Psoas muscle (tissue), 8 donors: ENCODE measurements around the gene ACTR3C. TPM values are rescaled to one million over a fixed set of nuclear protein-coding genes. Genes with fewer than 3 reads are reported as not detected.
"Not testable (repeated sequence)": the region's sequence is repeated elsewhere in the genome, so short reads cannot be mapped to it uniquely, and the experiment has no call there.

Experiments
- ATAC-seq, 4 donors: fragments of 200-7000 bp; cut with Tn5 transposase; one replicate each; pipeline ENCODE4 v1.9.1; 2020; ENCODE audit warnings: moderate library complexity in 3 of 4, mild to moderate bottlenecking in 2 of 4
- DNase-seq, 2 donors: peaks; one replicate each; pipeline ENCODE4 v3.0.0-alpha.2; 2020
- H3K27ac ChIP-seq: fragments of 200-600 bp; one replicate; pipeline ENCODE4 v1.8.0; 2022
- H3K27me3 ChIP-seq, 3 donors: fragments of 200-600 bp in 1 of 3; one replicate each; pipeline versions ENCODE4 v1.6.1 to v1.8.0; 2013 to 2022; ENCODE audit warnings: low read length in 2 of 3, mild to moderate bottlenecking in 2 of 3, moderate library complexity in 1 of 3; ENCODE audit not compliant: insufficient read depth in 3 of 3
- H3K36me3 ChIP-seq, 2 donors: fragments of 200-600 bp in 1 of 2; one replicate each; pipeline versions ENCODE4 v1.6.1 to v1.8.0; 2013 to 2022; ENCODE audit warnings: low read depth in 1 of 2, mild to moderate bottlenecking in 1 of 2, moderate library complexity in 1 of 2; ENCODE audit not compliant: insufficient read depth in 1 of 2
- H3K4me1 ChIP-seq: fragments of 200-600 bp; one replicate; pipeline ENCODE4 v1.8.0; 2022
- H3K4me3 ChIP-seq: fragments of 200-600 bp; one replicate; pipeline ENCODE4 v1.8.0; 2022; ENCODE audit warnings: mild to moderate bottlenecking
- H3K9me3 ChIP-seq: fragments of 200-600 bp; one replicate; pipeline ENCODE4 v1.8.0; 2022
- CTCF ChIP-seq: fragments of 200-600 bp; IDR thresholded peaks from one replicate; pipeline ENCODE4 v1.8.0; 2022; ENCODE audit warnings: antibody characterized with exemption
- WGBS, 3 donors: extraction: QIAGEN DNeasy Blood & Tissue Kit; methylation state at CpG; one replicate each; pipeline versions ENCODE4 v1.1.6 to v1.1.7; 2013; 5-methylcytosine and 5-hydroxymethylcytosine counted together
- intact Hi-C, 2 donors: fragments of 100-400 bp; cut with DNase I; formaldehyde crosslinking; loops; one replicate each; pipeline versions ENCODE4 v1.11.0 to v1.14.2; 2022
- polyA plus RNA-seq, 3 donors: library from polyadenylated mRNA; stranded (reverse); fragments of 200-250 nt; gene quantifications; one replicate each; pipeline ENCODE4 v1.2.3, GENCODE V29; 2013
- total RNA-seq, 4 donors: library from RNA; stranded (reverse); fragmentation: NEBNext Ultra II Directional in 2 of 4; extraction: Animal tissue kit (Norgen Biotek cat#: 25700) in 2 of 4; gene quantifications; one replicate each; pipeline versions ENCODE4 v1.2.1 to v1.2.4, GENCODE V29; 2021 to 2023
- donor health status: healthy with polysubstance abuse.
- donor health status: DM: no; HTN: no; CAD: no; lungs with moderate emphysema.
- donor health status: Bipolar disorder and iron deficiency.
- donor health status: healthy.
- donor health status: DM: yes; HTN: yes; CAD: no.
- donor health status: DM: no; HTN: no; CAD: no.
- donor health status: DM: no; HTN: no; CAD: no.
- donor health status: DM: yes; HTN: yes; CAD: no.

Gene ACTR3C
- total and polyA plus RNA-seq, 7 donors, result 0.71 to 3.7 (median 2.7) TPM

- not testable (repeated sequence) for H3K27ac ChIP-seq
These were observed 45.0 kb downstream of the ACTR3C start for GRCh38 chr7:150278383-150278782.

GRCh38 chr7:150276132-150276695, 47.1 kb downstream of the ACTR3C start:
- intact Hi-C loops, H3K27ac ChIP-seq, H3K4me1 ChIP-seq, DNase-seq, H3K36me3 ChIP-seq, H3K9me3 ChIP-seq, H3K4me3 ChIP-seq, H3K27me3 ChIP-seq: not testable (repeated sequence)
- TF ChIP-seq CTCF, result peak; percentile 79
- ATAC-seq, result peak; percentile 62 to 82 (median 76)
- 56 to 58% (median 57%) methylated on average over 6 of the region's 6 CpGs for WGBS, 3 donors

More at GRCh38 chr7:150278383-150278782, 45.0 kb downstream of the ACTR3C start:
- H3K4me1 ChIP-seq, DNase-seq, ATAC-seq, H3K27me3 ChIP-seq, H3K9me3 ChIP-seq, H3K36me3 ChIP-seq, intact Hi-C loops, H3K4me3 ChIP-seq: not testable (repeated sequence)
- 83 to 92% (median 85%) methylated on average over 11 of the region's 11 CpGs for WGBS, 3 donors

GRCh38 chr7:150271898-150272297, 51.4 kb downstream of the ACTR3C start:
- H3K27ac ChIP-seq, DNase-seq, H3K36me3 ChIP-seq, ATAC-seq, H3K4me1 ChIP-seq, intact Hi-C loops, H3K27me3 ChIP-seq, H3K4me3 ChIP-seq, H3K9me3 ChIP-seq: not testable (repeated sequence)
- 66 to 77% (median 76%) methylated on average over 6 of the region's 7 CpGs for WGBS, 3 donors

GRCh38 chr7:150270101-150270824, 53.1 kb downstream of the ACTR3C start:
- H3K27ac ChIP-seq, H3K27me3 ChIP-seq, H3K4me3 ChIP-seq, DNase-seq, H3K4me1 ChIP-seq, H3K9me3 ChIP-seq, intact Hi-C loops, H3K36me3 ChIP-seq: not testable (repeated sequence)
- peak; percentile 50 to 78 (median 63) for ATAC-seq
- 84 to 97% (median 86%) methylated on average over 7 to 9 of the region's 18 CpGs for WGBS, 3 donors

- ATAC-seq, intact Hi-C loops, H3K27ac ChIP-seq, H3K4me3 ChIP-seq, H3K27me3 ChIP-seq, H3K9me3 ChIP-seq, H3K4me1 ChIP-seq, DNase-seq, H3K36me3 ChIP-seq: not testable (repeated sequence)
- WGBS, 3 donors, result no CpG with 5 or more reads among the region's 17 CpGs
These were observed 54.5 kb downstream of the ACTR3C start for GRCh38 chr7:150268798-150269197.

- intact Hi-C loops, H3K36me3 ChIP-seq, H3K4me1 ChIP-seq, H3K4me3 ChIP-seq, H3K9me3 ChIP-seq, ATAC-seq, H3K27me3 ChIP-seq, DNase-seq, H3K27ac ChIP-seq: not testable (repeated sequence)
- WGBS, 3 donors, result 50 to 78% (median 57%) methylated on average over 1 of the region's 8 CpGs
These were observed 55.1 kb downstream of the ACTR3C start for GRCh38 chr7:150268287-150268686.

- H3K27ac ChIP-seq, H3K36me3 ChIP-seq, H3K4me3 ChIP-seq, DNase-seq, H3K9me3 ChIP-seq, ATAC-seq, H3K4me1 ChIP-seq, H3K27me3 ChIP-seq, intact Hi-C loops: not testable (repeated sequence)
- 59 to 66% (median 60%) methylated on average over 20 of the region's 20 CpGs for WGBS, 3 donors
These were observed 56.2 kb downstream of the ACTR3C start for GRCh38 chr7:150266953-150267665.

GRCh38 chr7:150262656-150263055, 60.7 kb downstream of the ACTR3C start:
- intact Hi-C loops, H3K4me1 ChIP-seq, H3K9me3 ChIP-seq, H3K27me3 ChIP-seq, H3K27ac ChIP-seq, DNase-seq, ATAC-seq, H3K4me3 ChIP-seq, H3K36me3 ChIP-seq: not testable (repeated sequence)
- 81 to 90% (median 86%) methylated on average over 5 of the region's 5 CpGs for WGBS, 3 donors

- H3K9me3 ChIP-seq, ATAC-seq, intact Hi-C loops, H3K27ac ChIP-seq, H3K27me3 ChIP-seq, H3K4me1 ChIP-seq, H3K4me3 ChIP-seq, DNase-seq, H3K36me3 ChIP-seq: not testable (repeated sequence)
- 87 to 94% (median 91%) methylated on average over 2 of the region's 3 CpGs for WGBS, 3 donors
These were observed 75.6 kb downstream of the ACTR3C start for GRCh38 chr7:150247745-150248144.

GRCh38 chr7:150245208-150245607, 78.1 kb downstream of the ACTR3C start:
- DNase-seq, ATAC-seq, H3K36me3 ChIP-seq, H3K27ac ChIP-seq, H3K4me1 ChIP-seq, H3K27me3 ChIP-seq, H3K4me3 ChIP-seq, H3K9me3 ChIP-seq, intact Hi-C loops: not testable (repeated sequence)
- 73 to 87% (median 85%) methylated on average over 2 of the region's 2 CpGs for WGBS, 3 donors
